Natural killer cell (primary cell): ENCODE data around the gene TOPBP1. TPM values are rescaled to one million over a fixed set of nuclear protein-coding genes. Genes with fewer than 3 reads are reported as not detected.

ENCODE experiments used
- ATAC-seq, 3 donors: fragments of 150-1000 bp in 2 of 3; fragments of 200-7000 bp in 1 of 3; cut with Tn5 transposase; 1 replicate in 1 of 3; 2 replicates in 2 of 3; pipeline ENCODE4 v1.10.0; 2021; ENCODE audit warnings: mild to moderate bottlenecking in 2 of 3, moderate library complexity in 2 of 3
- DNase-seq, 2 donors: peaks; one replicate each; pipeline versions ENCODE4 v3.0.0 to v3.0.0-alpha.2; 2013 to 2021; ENCODE audit warnings: mixed read lengths in 1 of 2
- H3K27ac ChIP-seq: one replicate; pipeline ENCODE4 v1.5.1; 2013; ENCODE audit warnings: mild to moderate bottlenecking, low read length
- H3K27me3 ChIP-seq: one replicate; pipeline ENCODE4 v1.6.1; 2013; ENCODE audit warnings: low read length; ENCODE audit not compliant: control insufficient read depth, insufficient read depth
- H3K36me3 ChIP-seq: one replicate; pipeline ENCODE4 v1.6.1; 2013; ENCODE audit warnings: low read length; ENCODE audit not compliant: control insufficient read depth, insufficient read depth
- H3K4me1 ChIP-seq: one replicate; pipeline ENCODE4 v1.6.1; 2013; ENCODE audit warnings: low read length; ENCODE audit not compliant: control insufficient read depth, insufficient read depth
- H3K4me3 ChIP-seq: one replicate; pipeline ENCODE4 v1.5.1; 2013; ENCODE audit warnings: low read length
- H3K9me3 ChIP-seq: one replicate; pipeline ENCODE4 v1.6.1; 2013; ENCODE audit warnings: low read length; ENCODE audit not compliant: control insufficient read depth, insufficient read depth
- H3K27ac Mint-ChIP-seq, 2 donors: one replicate each; pipeline ENCODE4 v1.8.0; 2022; ENCODE audit warnings: mild to moderate bottlenecking in 2 of 2, mixed read lengths in 2 of 2, moderate library complexity in 1 of 2
- H3K27me3 Mint-ChIP-seq, 2 donors: one replicate each; pipeline ENCODE4 v1.8.0; 2022; ENCODE audit warnings: low read depth in 2 of 2, mixed read lengths in 2 of 2
- H3K36me3 Mint-ChIP-seq: one replicate; pipeline ENCODE4 v1.8.0; 2022; ENCODE audit warnings: mixed read lengths
- H3K4me1 Mint-ChIP-seq, 2 donors: one replicate each; pipeline ENCODE4 v1.8.0; 2022; ENCODE audit warnings: mixed read lengths in 2 of 2
- H3K4me3 Mint-ChIP-seq: one replicate; pipeline ENCODE4 v1.8.0; 2022; ENCODE audit warnings: mild to moderate bottlenecking, moderate library complexity, mixed read lengths
- H3K9me3 Mint-ChIP-seq, 2 donors: one replicate each; pipeline ENCODE4 v1.8.0; 2022; ENCODE audit warnings: mixed read lengths in 2 of 2
- CTCF ChIP-seq: fragments of 200-600 bp; IDR thresholded peaks from one replicate; pipeline ENCODE4 v1.8.0; 2022; ENCODE audit warnings: antibody characterized with exemption
- WGBS: methylation state at CpG from one replicate; pipeline ENCODE4 v1.1.7; 2013; ENCODE audit warnings: missing lambda C conversion rate; ENCODE audit not compliant: insufficient coverage; 5-methylcytosine and 5-hydroxymethylcytosine counted together
- intact Hi-C: fragments of 100-400 bp; cut with micrococcal nuclease; formaldehyde crosslinking; loops from one replicate; pipeline ENCODE4 v1.14.2; 2022
- total RNA-seq, 4 donors: library from RNA; stranded (reverse); fragments of 120-200 nt in 1 of 4; gene quantifications; one replicate each; pipeline versions ENCODE4 v1.2.3 to v1.2.4, GENCODE V29; 2013 to 2022

TOPBP1 gene
- total RNA-seq, 3 donors from 2014 or later (not counting 1 experiment from before 2014, with no cell fraction given), result 48.1 to 52.9 (median 50.9) TPM

- intact Hi-C loops, result no loop called here
- Mint-ChIP-seq H3K27me3 (no peaks in the 10 kb centered on the region), H3K4me1 (peaks cover 16 to 25% of the 10 kb centered on the region in 2 donors), H3K4me3 (no peak overlapping the region), H3K36me3 (peaks cover 15% of the 10 kb centered on the region), H3K9me3 (no peaks in the 10 kb centered on the region), H3K27ac (peak overlapping the region; percentile 12 to 16)
- WGBS, result 95% methylated on average over 2 of the region's 2 CpGs
- TF ChIP-seq CTCF, result no peak
- no peaks in the 10 kb centered on the region for H3K27me3 ChIP-seq
- no peak for DNase-seq
- H3K9me3 ChIP-seq, result no peaks in the 10 kb centered on the region
- no peak for ATAC-seq
- no peak overlapping the region for H3K4me3 ChIP-seq
- H3K27ac ChIP-seq, result no peak overlapping the region
- H3K4me1 ChIP-seq, result no peaks in the 10 kb centered on the region
- peaks cover 15% of the 10 kb centered on the region for H3K36me3 ChIP-seq
Measured at GRCh38 chr3:133593243-133593642, 68.5 kb downstream of the TOPBP1 start.

DNA sequence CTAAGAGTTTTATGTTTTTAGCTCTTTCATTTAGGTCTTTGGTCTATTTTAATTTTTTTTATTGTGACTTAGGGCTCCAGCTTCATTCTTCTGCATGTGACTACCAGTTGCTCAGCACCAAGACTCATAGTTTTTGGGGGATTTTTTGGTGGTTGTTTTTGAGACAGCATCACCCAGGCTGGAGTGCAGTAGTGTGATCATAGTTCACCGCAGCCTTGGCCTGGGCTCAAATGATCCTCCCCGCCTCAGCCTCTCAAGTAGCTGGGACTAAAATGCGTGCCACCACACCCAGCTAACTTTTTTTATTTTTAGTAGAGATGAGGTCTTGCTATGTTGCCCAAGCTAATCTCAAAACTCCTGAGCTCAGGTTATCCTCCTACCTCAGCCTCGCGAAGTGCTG is 68.9 kb downstream of the TOPBP1 start:
- Histone ChIP-seq H3K4me1 (no peaks in the 10 kb centered on the region), H3K4me3 (no peak overlapping the region), H3K27me3 (no peaks in the 10 kb centered on the region), H3K27ac (no peak overlapping the region), H3K9me3 (no peaks in the 10 kb centered on the region), H3K36me3 (peaks cover 19% of the 10 kb centered on the region)
- peaks cover 17 to 29% of the 10 kb centered on the region in 2 donors for H3K4me1 Mint-ChIP-seq
- no peaks in the 10 kb centered on the region for H3K9me3 Mint-ChIP-seq
- peaks cover 19% of the 10 kb centered on the region for H3K36me3 Mint-ChIP-seq
- DNase-seq, result peak in 1 of 2 donors; percentile 53
- 90% methylated on average over 4 of the region's 5 CpGs for WGBS
- peak in 2 of 3 donors; percentile 33 to 44 for ATAC-seq
- no peaks in the 10 kb centered on the region for H3K27me3 Mint-ChIP-seq
- no peak overlapping the region for H3K4me3 Mint-ChIP-seq
- intact Hi-C loops, result no loop called here
- H3K27ac Mint-ChIP-seq, result peak overlapping the region; percentile 12 to 16
- no peak for TF ChIP-seq CTCF

DNA sequence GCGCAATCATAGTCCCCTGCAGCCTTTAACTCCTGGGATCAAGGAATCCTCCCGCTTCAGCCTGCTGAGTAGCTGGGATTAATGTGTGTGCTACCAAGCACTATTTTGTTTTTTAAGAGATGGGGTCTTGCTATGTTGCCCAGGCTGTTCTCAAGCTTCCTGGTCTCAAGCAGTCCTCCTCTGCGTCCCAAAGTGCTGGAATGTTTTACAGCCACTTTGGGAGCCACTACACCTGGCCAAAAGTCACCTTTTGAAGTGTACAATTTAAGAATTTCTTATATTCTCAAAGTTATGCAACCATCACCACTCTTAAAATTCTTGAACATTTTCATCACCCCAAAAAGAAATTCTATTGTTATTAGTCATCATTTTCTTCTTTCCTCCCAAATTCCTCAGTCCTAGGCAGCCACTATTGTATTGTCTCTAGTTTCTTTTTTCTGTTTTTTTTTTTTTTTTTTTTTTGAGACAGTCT is 70.4 kb downstream of the TOPBP1 start:
- Mint-ChIP-seq H3K4me1 (peaks cover 23 to 29% of the 10 kb centered on the region in 2 donors), H3K36me3 (peaks cover 27% of the 10 kb centered on the region), H3K4me3 (no peak overlapping the region), H3K27me3 (no peaks in the 10 kb centered on the region), H3K9me3 (no peaks in the 10 kb centered on the region), H3K27ac (peak overlapping the region; percentile 12 to 16)
- WGBS, result 98% methylated on average over 3 of the region's 3 CpGs
- peaks cover 35% of the 10 kb centered on the region for H3K36me3 ChIP-seq
- intact Hi-C loops, result no loop called here
- no peak overlapping the region for H3K4me3 ChIP-seq
- no peak overlapping the region for H3K27ac ChIP-seq
- H3K9me3 ChIP-seq, result no peaks in the 10 kb centered on the region
- H3K27me3 ChIP-seq, result no peaks in the 10 kb centered on the region
- no peaks in the 10 kb centered on the region for H3K4me1 ChIP-seq
- no peak for DNase-seq
- no peak for ATAC-seq
- no peak for TF ChIP-seq CTCF

- H3K27ac ChIP-seq, result no peak overlapping the region
- Mint-ChIP-seq H3K4me3 (no peak overlapping the region), H3K27me3 (no peaks in the 10 kb centered on the region), H3K36me3 (peaks cover 27% of the 10 kb centered on the region), H3K9me3 (no peaks in the 10 kb centered on the region), H3K4me1 (peaks cover 23 to 24% of the 10 kb centered on the region in 2 donors), H3K27ac (peak overlapping the region; percentile 16 to 65)
- DNase-seq (no peak), ATAC-seq (no peak)
- WGBS, result 91% methylated on average over 8 of the region's 8 CpGs
- no peak for TF ChIP-seq CTCF
- no peaks in the 10 kb centered on the region for H3K27me3 ChIP-seq
- H3K4me3 ChIP-seq, result no peak overlapping the region
- H3K36me3 ChIP-seq, result peaks cover 49% of the 10 kb centered on the region
- intact Hi-C loops, result no loop called here
- no peaks in the 10 kb centered on the region for H3K9me3 ChIP-seq
- H3K4me1 ChIP-seq, result no peaks in the 10 kb centered on the region
Measured at GRCh38 chr3:133589503-133589902, 72.2 kb downstream of the TOPBP1 start.
